ENCODE measurements around the gene RNF227.

Gene RNF227

GRCh38 chr17:7897773-7898172, 18.3 kb downstream of the RNF227 start (continued):
- TF ChIP-seq POU6F1 (CRISPR knock-in tag; IDR thresholded peaks at IDR 0.05; ENCODE audit: borderline replicate concordance, low read depth) (no peak), ZC3H10 (CRISPR knock-in tag; IDR thresholded peaks at IDR 0.05) (no peak)

- no peak for ATAC-seq
- TF ChIP-seq SNAI2 (CRISPR knock-in tag; IDR thresholded peaks at IDR 0.05) (no peak), PPARA (CRISPR knock-in tag; IDR thresholded peaks at IDR 0.05; ENCODE audit: borderline replicate concordance) (no peak), CSDC2 (CRISPR knock-in tag; IDR thresholded peaks at IDR 0.05) (no peak), CREB5 (CRISPR knock-in tag; IDR thresholded peaks at IDR 0.05; ENCODE audit: low read depth) (no peak), ZC3H10 (CRISPR knock-in tag; IDR thresholded peaks at IDR 0.05) (no peak), CSRNP3 (CRISPR knock-in tag; IDR thresholded peaks at IDR 0.05) (no peak), PATZ1 (CRISPR knock-in tag; IDR thresholded peaks at IDR 0.05; ENCODE audit: borderline replicate concordance) (no peak), ZNF70 (CRISPR knock-in tag; IDR thresholded peaks at IDR 0.05) (no peak)
Observed at GRCh38 chr17:7897090-7897489, 19.0 kb downstream of the RNF227 start.

GRCh38 chr17:7894866-7895265, 21.2 kb downstream of the RNF227 start:
- TF ChIP-seq TSHZ2 (CRISPR knock-in tag; IDR thresholded peaks at IDR 0.05) (no peak), ZFP30 (CRISPR knock-in tag; IDR thresholded peaks at IDR 0.05) (no peak), TOX (CRISPR knock-in tag; IDR thresholded peaks at IDR 0.05; ENCODE audit: borderline replicate concordance) (no peak), TCF4 (CRISPR knock-in tag; IDR thresholded peaks at IDR 0.05; ENCODE audit: borderline replicate concordance) (no peak), SNAI2 (CRISPR knock-in tag; IDR thresholded peaks at IDR 0.05) (no peak), OSR1 (CRISPR knock-in tag; IDR thresholded peaks at IDR 0.05) (no peak), ARNTL (CRISPR knock-in tag; IDR thresholded peaks at IDR 0.05; ENCODE audit: borderline replicate concordance, low read depth) (no peak), ZFP3 (CRISPR knock-in tag; IDR thresholded peaks at IDR 0.05) (no peak), CREB5 (CRISPR knock-in tag; IDR thresholded peaks at IDR 0.05; ENCODE audit: low read depth) (no peak), ISL1 (CRISPR knock-in tag; IDR thresholded peaks at IDR 0.05) (no peak), ZC3H10 (CRISPR knock-in tag; IDR thresholded peaks at IDR 0.05) (no peak), ZNF8 (CRISPR knock-in tag; IDR thresholded peaks at IDR 0.05) (no peak), ZNF565 (CRISPR knock-in tag; conservative IDR thresholded peaks at IDR 0.05; ENCODE audit: low read depth) (no peak), RARB (CRISPR knock-in tag; IDR thresholded peaks at IDR 0.05) (no peak)
- ATAC-seq: no peak

All from SK-N-SH treated with all-trans-retinoic acid at 6 μM for 48 hours (cell line).